Melanocyte of skin (primary cell): ENCODE results near the gene TUBG2. TPM values are rescaled to one million over a fixed set of nuclear protein-coding genes. Genes with fewer than 3 reads are reported as not detected.

ENCODE experiments used
- small RNA-seq, 2 donors: library from RNA; depleted of rRNA; stranded (forward); fragments of <200 nt; gene quantifications; one replicate each; pipeline ENCODE3, GENCODE V24; 2012
- total RNA-seq, 2 donors: library from RNA; depleted of rRNA; stranded (reverse); fragments of >200 nt; gene quantifications; 2 replicates each; pipeline ENCODE4 v1.2.3, GENCODE V29; 2012

The TUBG2 gene
- 10 to 100 TPM; 11.3 to 16.9 TPM for total RNA-seq

DNA sequence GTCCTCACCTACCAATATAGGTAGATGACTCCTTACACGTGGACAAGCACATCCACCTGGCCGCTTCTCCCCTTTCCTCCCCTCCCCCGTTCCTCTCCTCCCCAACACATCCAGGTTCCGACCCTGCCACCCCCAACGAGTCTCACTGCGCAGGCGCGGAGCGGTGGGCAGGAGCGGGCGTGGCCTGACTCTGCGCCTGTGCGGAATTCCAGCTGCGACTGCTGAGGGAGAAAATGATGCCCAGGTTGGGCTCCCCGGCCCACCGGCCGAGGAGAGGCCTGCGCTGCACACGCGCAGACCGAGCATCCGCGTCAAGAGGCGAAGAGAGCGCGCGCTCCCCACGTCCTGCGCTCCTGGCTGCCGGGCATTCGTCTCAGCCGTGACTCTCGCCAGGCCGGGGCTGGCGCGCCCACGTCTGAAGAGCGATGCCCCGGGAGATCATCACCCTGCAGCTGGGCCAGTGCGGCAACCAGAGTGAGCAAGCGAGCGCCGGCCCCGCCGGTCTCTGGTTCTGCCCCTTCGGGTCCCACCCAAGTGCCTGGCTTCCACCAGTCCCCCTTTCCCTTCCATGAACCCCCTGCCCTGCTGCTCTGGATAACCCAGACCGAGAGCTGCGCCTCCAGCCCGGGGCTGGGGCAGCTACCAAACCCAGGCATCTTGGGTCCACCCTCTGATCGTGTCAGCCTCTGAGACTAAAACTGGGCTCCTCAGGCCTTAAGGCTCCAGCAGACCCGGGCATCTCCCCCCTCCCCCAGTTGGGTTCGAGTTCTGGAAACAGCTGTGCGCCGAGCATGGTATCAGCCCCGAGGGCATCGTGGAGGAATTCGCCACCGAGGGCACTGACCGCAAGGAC, at the start of gene TUBG2:
Gene TUBG2 (plus strand): TSS at position 206 of the 853 bp plus-strand sequence. CDS start 220 bp downstream, at position 426.

DNA sequence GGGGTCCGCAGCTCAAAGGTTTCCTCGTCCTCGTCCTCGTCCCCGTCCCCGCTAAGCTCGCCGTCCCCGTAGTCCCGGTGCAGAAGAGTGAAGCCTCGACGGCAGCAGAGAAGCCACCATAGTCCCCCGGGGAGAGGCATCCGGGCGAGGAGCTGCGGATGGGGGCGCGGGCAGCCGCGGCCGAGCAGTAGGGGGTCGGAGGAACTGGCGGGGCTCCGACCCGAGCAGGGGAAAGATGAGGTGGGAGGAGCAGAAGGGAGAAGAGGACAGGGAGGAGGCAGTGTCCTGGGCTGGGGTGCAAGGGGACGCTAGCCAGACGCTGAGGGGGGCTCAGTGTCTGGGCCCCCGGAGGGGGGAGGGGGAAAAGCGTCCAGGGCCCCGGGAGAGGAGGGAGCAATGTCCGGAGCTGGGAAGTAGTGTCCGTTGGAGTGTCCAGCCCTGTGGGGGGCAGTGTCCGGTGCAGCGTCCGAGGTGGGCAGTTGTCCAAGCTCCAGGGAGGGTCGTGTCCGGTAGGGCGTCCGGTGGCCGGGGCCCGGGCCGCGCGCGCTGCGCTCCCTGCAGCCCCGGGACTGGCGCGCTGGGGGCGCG, 17.4 kb downstream of the TUBG2 start, which contains the start of gene PLEKHH3:
Gene PLEKHH3 (minus strand): TSS at position 571 of the 588 bp plus-strand sequence. CDS start 431 bp downstream, at position 140.

DNA sequence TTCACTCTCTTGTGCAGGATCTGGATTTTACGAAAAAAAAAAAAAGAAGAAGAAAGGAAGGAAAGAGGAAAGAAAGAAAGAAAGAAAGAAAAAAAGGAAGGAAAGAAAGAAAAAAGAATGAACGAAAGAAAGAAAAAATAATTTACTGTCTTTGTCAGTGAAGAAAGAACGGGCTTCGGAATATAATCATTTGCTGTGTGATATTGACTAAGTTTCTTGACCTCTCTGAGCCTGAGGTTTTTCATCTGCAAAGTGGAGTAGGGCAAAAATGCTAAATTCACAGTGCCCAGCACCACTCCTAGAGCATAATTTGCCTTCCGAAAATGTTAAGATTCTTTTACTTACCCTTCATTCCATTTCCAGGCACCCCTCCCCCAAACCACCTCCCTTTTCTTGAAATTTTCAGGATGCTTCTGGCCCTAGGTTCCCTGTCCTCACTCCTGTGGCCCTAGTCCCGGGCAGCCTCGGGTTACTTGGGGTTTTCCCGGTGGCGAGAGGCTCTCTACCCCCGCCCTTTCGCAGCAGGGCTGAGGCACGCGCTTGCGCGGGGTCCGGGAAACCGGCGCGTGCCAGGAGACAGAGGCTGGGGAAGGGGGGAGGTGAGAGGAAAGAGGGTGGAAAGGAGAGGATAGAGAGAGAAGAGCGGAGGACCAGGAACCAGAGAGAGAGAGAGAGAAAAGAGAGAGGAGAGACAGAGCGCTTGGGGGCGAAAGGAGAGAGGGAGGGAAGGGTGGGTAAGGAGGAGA, 23.1 kb downstream of the TUBG2 start, which contains the start of gene CNTNAP1:
Gene CNTNAP1 (plus strand): TSS at position 556 of the 746 bp plus-strand sequence. CDS start 299 bp downstream, outside the sequence.

Small RNAs within 50 kb of the gene (small RNA-seq; reads per million reads assigned to genes)
- gene MIR6780A, result 0 reads per million in 2 donors

Other genes with a start within 250 kb of the TUBG2 start
- gene CAVIN1, start 236.0 kb upstream of the TUBG2 start, total RNA-seq, result 100 to 1,000 TPM; 118 to 153 TPM
- 100 to 1,000 TPM; 108 to 158 TPM for gene ATP6V0A1, start 200.4 kb upstream of the TUBG2 start, total RNA-seq
- 10 to 100 TPM; 43.6 to 83.6 TPM for gene NAGLU, start 123.0 kb upstream of the TUBG2 start, total RNA-seq
- 1 to 10 TPM in 1 of 2 donors, under 1 TPM in 1; 1.00 to 1.0 TPM for gene HSD17B1, start 106.4 kb upstream of the TUBG2 start, total RNA-seq
- 10 to 100 TPM; 19.6 to 32.6 TPM for gene COASY, start 97.1 kb upstream of the TUBG2 start, total RNA-seq
- gene MLX, start 92.2 kb upstream of the TUBG2 start, total RNA-seq, result 10 to 100 TPM; 39.6 to 55.3 TPM
- gene PSMC3IP, start 81.6 kb upstream of the TUBG2 start, total RNA-seq, result 1 to 10 TPM; 7.9 to 9.0 TPM
- gene RETREG3, start 49.9 kb upstream of the TUBG2 start, total RNA-seq, result 10 to 100 TPM; 69.3 to 91.9 TPM
- 100 to 1,000 TPM in 1 of 2 donors, 10 to 100 TPM in 1; 49.2 to 131 TPM for gene TUBG1, start 49.6 kb upstream of the TUBG2 start, total RNA-seq
- 1 to 10 TPM; 8.3 to 10.0 TPM for gene PLEKHH3, start 17.7 kb downstream of the TUBG2 start, total RNA-seq
- gene CCR10, start 22.6 kb downstream of the TUBG2 start, total RNA-seq, result 1 to 10 TPM; 1.3 to 1.7 TPM
- gene CNTNAP1, start 23.2 kb downstream of the TUBG2 start, total RNA-seq, result 10 to 100 TPM in 1 of 2 donors, 1 to 10 TPM in 1; 8.0 to 34.1 TPM
- 10 to 100 TPM; 11.0 to 24.8 TPM for gene EZH1, start 85.8 kb downstream of the TUBG2 start, total RNA-seq
- gene RAMP2, start 101.9 kb downstream of the TUBG2 start, total RNA-seq, result 1 to 10 TPM in 1 of 2 donors, under 1 TPM in 1; 0.67 to 1.0 TPM
- 10 to 100 TPM; 63.3 to 73.3 TPM for gene VPS25, start 114.2 kb downstream of the TUBG2 start, total RNA-seq
- not detected for gene WNK4, start 121.3 kb downstream of the TUBG2 start, total RNA-seq
- gene COA3, start 139.4 kb downstream of the TUBG2 start, total RNA-seq, result 10 to 100 TPM; 68.8 to 96.9 TPM
- gene CNTD1, start 139.6 kb downstream of the TUBG2 start, total RNA-seq, result under 1 TPM in 1 of 2 donors, not detected in 1; under 0.01 TPM
- gene BECN1, start 165.0 kb downstream of the TUBG2 start, total RNA-seq, result 10 to 100 TPM; 68.8 to 94.9 TPM
- gene PSME3, start 174.1 kb downstream of the TUBG2 start, total RNA-seq, result 100 to 1,000 TPM; 113 to 178 TPM
- gene AOC2, start 185.3 kb downstream of the TUBG2 start, total RNA-seq, result 1 to 10 TPM in 1 of 2 donors, under 1 TPM in 1; 1.00 to 1.0 TPM
- under 1 TPM; under 0.01 TPM for gene AOC3, start 191.9 kb downstream of the TUBG2 start, total RNA-seq
- gene G6PC1, start 241.5 kb downstream of the TUBG2 start, total RNA-seq, result not detected